ENCODE measurements around the gene GLIPR2.

Gene GLIPR2

DNA sequence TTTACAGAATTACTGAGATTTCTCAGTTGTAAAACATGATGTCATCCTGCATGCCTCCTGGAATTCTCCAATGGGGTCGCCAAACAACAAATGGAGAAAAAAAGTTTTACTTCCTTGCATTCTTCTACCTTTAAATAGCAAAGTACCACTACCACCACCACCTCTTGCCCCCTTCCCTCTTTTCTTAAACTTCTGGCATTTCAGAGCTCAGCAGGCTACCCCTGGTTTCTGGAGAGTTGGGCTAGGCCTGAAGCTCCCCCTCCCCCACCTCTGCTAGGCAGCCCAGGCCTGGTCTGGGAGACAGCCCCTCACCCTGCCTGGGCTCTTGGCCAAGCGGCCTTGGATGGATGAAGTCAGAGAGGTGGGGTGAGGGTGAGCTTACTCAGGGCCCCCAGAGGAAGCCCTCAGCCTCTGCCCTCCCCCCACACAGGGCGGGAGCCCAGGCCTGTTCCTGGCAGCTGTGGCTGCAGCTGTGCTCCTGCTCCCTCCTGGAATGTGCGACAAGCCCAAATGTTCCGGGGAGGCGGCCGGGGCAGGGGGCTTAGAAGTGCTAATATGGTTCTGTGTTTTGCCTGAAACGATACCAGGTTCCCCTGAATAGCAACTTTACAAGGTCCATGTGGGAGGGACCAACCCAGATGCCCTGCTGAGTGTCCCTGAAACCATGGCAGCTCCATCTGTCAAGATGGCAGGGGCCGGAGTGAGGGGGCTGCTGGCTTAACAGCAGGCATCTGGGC is 26.7 kb downstream of the GLIPR2 start:
- H3K4me3 ChIP-seq (ENCODE audit: control insufficient read depth, low read depth, low read length): no peak overlapping the region
- no peak for DNase-seq (ENCODE audit: low read depth)
- TF ChIP-seq CTCF (IDR thresholded peaks at IDR 0.05; ENCODE audit: control insufficient read depth, insufficient read depth, low read depth, low read length, missing control alignments): no peak

GRCh38 chr9:36163786-36164170 is 27.2 kb downstream of the GLIPR2 start:
- H3K4me3 ChIP-seq (ENCODE audit: control insufficient read depth, low read depth, low read length): no peak overlapping the region
- no peak for TF ChIP-seq CTCF (IDR thresholded peaks at IDR 0.05; ENCODE audit: control insufficient read depth, insufficient read depth, low read depth, low read length, missing control alignments)
- DNase-seq (ENCODE audit: low read depth): no peak

- no peak for TF ChIP-seq CTCF (IDR thresholded peaks at IDR 0.05; ENCODE audit: control insufficient read depth, insufficient read depth, low read depth, low read length, missing control alignments)
- DNase-seq (ENCODE audit: low read depth): no peak
- no peak overlapping the region for H3K4me3 ChIP-seq (ENCODE audit: control insufficient read depth, low read depth, low read length)
These were observed 27.8 kb downstream of the GLIPR2 start for GRCh38 chr9:36164372-36164771.

DNA sequence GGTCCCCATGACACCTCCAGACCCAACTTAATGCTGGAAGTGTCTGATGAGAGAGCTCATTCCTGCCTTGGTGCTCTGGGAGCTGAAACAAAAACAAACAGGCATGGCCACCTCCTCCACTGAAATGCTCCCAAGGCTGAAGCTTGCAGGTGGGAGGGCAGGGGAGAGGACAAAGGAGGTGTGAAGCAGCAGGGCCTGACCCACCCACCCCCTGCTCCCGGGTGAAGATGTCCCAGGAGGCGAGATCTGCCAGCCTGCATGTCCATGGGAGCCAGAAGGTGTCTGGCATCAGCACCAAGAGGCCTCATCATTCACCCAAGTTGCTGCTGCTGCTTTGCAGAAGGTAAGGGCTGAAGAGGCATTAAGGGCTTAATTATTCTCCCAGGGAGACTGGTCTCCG is 28.5 kb downstream of the GLIPR2 start:
- TF ChIP-seq CTCF (IDR thresholded peaks at IDR 0.05; ENCODE audit: control insufficient read depth, insufficient read depth, low read depth, low read length, missing control alignments): no peak
- H3K4me3 ChIP-seq (ENCODE audit: control insufficient read depth, low read depth, low read length): no peak overlapping the region
- no peak for DNase-seq (ENCODE audit: low read depth)

- TF ChIP-seq CTCF (IDR thresholded peaks at IDR 0.05; ENCODE audit: control insufficient read depth, insufficient read depth, low read depth, low read length, missing control alignments): no peak
- DNase-seq (ENCODE audit: low read depth): no peak
- H3K4me3 ChIP-seq (ENCODE audit: control insufficient read depth, low read depth, low read length): peak overlapping the region; percentile 50
These were observed 29.3 kb downstream of the GLIPR2 start for GRCh38 chr9:36165826-36166167.

DNA sequence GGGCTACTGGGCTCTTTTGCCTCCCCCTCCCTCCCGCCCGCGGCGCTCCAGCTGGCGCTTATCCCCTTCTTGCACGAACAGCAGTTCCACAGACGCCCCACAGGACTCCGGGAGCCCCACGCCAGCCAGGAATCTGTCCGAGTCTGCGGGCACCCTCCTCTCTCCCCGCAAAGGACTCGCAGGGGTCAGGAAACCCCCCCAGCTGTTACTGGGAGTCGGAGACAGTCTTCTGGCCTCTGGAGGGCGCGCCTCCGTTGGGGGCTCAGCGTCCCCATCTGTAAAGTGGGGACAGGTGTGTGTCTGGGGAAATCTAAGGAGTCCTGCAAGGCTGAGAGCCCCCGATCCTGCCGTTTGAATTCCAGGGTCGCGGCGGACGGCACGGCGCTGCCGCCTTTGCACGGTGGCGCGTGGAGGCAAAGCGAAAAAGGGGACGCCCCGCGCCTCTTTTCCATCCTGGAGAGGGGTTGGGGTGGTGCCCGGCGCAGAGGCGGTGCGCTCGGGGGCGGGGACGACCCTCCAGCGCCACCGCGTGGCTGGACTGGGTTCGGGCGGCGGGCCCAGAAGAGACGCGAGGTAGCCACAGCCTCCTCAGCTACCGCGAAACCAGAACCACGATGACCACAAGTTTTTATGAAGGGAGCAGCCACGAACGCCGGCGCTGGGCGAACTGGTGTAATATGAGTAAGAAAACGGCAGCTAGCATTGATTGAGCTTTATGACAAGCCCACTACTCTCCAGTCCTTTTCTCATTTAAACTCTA is 29.8 kb downstream of the GLIPR2 start:
- DNase-seq (ENCODE audit: low read depth): no peak
- peak overlapping the region; percentile 50 for H3K4me3 ChIP-seq (ENCODE audit: control insufficient read depth, low read depth, low read length)
- peak; percentile 77 for TF ChIP-seq CTCF (IDR thresholded peaks at IDR 0.05; ENCODE audit: control insufficient read depth, insufficient read depth, low read depth, low read length, missing control alignments)

Data from AG09309 (cell line).